PFSK-1 (cell line): ENCODE data around the gene EME2.

Experiments used
- POLR2AphosphoS5 ChIP-seq: IDR thresholded peaks from 2 replicates; pipeline ENCODE4 v1.6.1; 2012; ENCODE audit warnings: low read depth, mild to moderate bottlenecking, control low read depth, low read length, moderate library complexity
- SIN3A ChIP-seq: IDR thresholded peaks from 2 replicates; pipeline ENCODE4 v1.6.1; 2012; ENCODE audit warnings: mild to moderate bottlenecking, low read length, moderate library complexity, borderline replicate concordance; ENCODE audit not compliant: insufficient read depth
- TAF1 ChIP-seq: IDR thresholded peaks from 2 replicates; pipeline ENCODE4 v1.6.1; 2012; ENCODE audit warnings: low read length, control low read depth, borderline replicate concordance; ENCODE audit not compliant: insufficient read depth

- TF ChIP-seq POLR2AphosphoS5 (no peak), SIN3A (no peak), TAF1 (no peak)
These were observed 36.1 kb downstream of the EME2 start for GRCh38 chr16:1808691-1809090.
